GM21526 (cell line): ENCODE results near the gene CDCA5.

Experiments used
- ATAC-seq: cut with Tn5 transposase; IDR thresholded peaks from one replicate; pipeline ENCODE4 v1.9.1; 2021; ENCODE audit warnings: moderate library complexity; ENCODE audit not compliant: unreplicated experiment, low FRiP score

CDCA5 gene

GRCh38 chr11:65108469-65109123, 24.8 kb upstream of the CDCA5 start:
- ATAC-seq = no peak

DNA sequence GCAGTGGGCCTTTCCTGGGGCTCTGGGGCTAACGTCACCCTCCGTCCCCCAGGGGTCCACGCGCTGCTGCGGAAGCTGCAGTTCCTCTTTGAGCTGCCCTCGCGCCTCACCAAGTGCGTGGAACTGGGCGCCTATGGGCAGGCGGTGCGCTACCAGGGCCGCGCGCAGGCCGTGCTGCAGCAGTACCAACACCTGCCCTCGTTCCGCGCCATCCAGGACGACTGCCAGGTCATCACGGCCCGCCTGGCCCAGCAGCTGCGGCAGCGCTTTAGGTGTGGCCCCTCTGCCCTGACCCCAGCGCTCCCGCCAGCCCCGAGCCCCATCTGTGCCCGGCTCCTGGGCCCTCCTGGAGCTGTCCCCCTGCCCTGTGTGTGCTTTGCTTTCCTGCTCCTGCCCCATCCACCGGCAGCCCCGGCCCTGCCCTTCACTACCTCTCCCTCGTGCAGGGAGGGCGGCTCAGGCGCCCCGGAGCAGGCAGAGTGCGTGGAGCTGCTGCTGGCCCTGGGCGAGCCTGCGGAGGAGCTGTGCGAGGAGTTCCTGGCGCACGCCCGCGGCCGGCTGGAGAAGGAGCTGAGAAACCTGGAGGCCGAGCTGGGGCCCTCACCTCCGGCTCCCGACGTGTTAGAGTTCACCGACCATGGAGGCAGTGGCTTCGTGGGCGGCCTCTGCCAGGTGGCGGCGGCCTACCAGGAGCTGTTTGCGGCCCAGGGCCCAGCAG, 24.1 kb upstream of the CDCA5 start:
- ATAC-seq = no peak

GRCh38 chr11:65107078-65107477, 23.2 kb upstream of the CDCA5 start:
- ATAC-seq = no peak

DNA sequence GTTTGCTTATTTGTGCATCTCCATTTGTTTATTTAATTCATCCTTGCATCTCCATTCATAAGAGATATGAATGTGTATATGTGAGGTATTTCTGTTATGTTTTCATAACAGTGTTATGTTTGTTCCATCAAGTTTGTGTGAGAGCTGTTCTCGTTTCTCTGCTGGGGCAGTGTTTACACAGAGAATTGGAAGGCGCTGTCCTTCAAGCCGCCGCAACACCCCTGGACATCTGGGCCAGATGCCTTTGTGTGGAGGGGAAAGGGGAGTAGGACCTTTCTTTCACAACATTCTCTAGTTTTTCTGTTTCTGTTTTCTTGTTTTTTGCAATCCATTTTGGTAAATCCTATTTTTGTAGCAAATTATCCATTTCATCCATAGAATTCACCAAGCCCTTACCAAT, 20.8 kb upstream of the CDCA5 start:
- no peak for ATAC-seq

DNA sequence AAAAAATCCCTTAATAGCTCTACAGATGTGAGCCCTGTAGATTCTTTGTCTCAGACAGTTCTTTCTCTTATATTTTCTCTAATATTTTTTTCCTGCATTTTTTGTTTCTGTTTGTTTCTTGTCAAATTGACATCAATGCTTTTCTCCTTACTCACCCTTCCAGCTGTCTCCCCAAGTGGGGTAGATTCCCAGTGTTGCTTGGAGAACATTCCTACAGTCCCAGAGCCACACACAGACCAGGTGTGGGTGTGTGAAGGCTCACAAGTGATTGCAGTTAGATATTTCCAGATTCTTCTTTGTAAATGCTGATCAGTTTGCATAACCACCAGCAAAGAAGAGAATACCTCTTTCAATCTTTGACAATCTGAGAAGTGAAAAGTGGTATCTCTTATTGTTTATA, 19.6 kb upstream of the CDCA5 start:
- ATAC-seq = no peak

GRCh38 chr11:65102142-65103095, 18.6 kb upstream of the CDCA5 start:
- no peak for ATAC-seq

DNA sequence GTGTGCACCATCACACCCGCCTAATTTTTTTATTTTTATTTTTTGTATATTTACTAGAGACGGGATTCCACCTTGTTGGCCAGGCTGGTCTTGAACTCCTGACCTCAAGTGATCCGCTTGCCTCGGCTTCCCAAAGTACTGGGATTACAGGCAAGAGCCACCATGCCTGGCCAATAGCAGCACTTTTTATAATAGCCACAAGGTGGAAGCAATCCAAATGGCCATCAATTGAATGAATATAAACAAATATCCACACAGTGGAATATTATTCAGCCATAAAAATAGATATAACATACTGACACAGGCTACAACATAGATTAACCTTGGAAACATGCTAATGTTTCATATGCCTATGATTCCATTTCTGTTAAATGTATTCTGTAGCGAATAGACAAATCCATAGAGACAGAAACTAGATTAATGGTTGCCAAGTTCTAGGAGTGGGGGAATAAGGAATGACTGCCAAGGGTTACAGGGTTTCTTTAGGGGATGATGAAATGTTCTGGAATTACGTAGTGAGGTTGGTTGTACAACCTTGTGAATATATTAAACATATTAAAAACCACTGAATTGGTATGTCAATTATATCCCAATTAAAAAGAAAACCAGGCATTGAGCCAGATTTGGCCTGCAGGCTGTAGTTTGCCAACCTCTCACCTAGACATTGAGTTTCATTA, 17.0 kb upstream of the CDCA5 start:
- ATAC-seq = no peak

DNA sequence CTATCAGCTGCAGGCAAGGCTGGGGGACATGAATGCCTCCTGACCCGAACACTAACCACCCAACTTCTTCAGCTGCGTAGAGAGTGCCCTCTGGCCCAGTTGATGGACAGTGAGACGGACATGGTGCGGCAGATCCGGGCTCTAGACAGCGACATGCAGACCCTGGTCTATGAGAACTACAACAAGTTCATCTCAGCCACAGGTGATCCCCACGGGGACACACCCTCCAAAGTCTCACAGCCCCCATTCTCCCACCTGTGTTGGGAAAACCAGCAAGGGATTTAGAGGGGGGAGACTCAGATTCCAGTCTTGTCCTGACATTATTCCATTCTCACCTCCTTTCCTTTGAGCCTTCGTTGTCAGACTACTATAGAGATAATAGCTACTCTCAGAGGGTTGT, 13.1 kb upstream of the CDCA5 start:
- no peak for ATAC-seq

DNA sequence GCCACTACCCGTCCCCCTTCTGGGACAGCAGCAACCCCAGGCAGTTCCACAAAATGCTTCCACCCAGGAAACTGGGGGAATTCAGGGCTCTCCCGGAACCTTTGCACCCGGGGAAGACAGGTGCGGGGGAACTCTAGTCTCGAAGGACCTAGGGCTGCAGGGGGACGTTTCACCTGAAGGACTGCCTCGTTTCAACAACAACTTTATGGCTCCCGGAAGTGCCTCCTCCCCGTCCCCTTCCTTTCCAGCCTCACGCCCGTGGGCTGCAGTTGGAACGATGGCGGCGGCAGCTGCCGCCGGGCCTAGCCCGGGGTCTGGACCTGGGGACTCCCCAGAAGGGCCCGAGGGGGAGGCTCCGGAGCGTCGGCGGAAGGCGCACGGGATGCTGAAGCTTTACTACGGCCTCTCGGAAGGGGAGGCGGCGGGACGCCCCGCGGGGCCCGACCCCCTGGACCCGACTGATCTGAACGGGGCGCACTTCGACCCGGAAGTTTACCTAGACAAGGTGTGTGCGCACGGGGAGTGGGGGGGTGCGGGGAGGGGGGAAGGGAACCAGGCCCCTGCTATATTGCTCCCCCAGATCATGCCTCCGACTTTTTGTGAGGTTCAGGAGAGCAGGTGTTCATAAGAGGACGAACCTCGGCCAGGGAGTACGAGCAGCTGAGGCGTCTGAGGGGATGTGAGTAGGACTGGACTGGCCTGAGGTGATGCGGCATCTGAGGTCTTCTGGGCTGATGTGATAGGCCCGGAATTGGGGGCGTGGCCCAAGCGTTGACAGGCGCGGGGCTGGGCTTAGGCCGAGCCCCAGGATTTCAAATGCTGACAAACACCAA, 12.3 kb upstream of the CDCA5 start, which contains the start of gene VPS51:
TSS of gene VPS51 (plus strand) at position 241 of the 833 bp plus-strand sequence. CDS start at position 278, 37 bp downstream.
- ATAC-seq = peak; percentile 66

DNA sequence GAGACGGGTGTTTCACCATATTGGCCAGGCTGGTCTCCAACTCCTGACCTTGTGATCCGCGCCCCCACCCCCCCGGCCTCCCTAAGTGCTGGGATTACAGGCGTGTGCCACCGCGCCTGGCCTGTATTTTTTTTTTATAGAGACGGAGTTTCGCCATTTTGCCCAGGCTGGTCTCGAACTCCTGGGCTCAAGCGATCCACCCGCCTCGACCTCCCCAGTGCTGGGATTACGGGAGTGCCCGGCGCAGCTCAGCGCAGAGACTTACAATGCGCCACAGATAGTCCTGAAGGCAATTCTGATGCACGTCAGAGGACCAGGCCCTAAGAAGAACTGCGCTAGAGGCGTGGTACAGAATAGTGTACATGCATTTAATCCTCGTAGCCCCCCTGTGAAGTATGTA, 11.6 kb upstream of the CDCA5 start:
- ATAC-seq = no peak

DNA sequence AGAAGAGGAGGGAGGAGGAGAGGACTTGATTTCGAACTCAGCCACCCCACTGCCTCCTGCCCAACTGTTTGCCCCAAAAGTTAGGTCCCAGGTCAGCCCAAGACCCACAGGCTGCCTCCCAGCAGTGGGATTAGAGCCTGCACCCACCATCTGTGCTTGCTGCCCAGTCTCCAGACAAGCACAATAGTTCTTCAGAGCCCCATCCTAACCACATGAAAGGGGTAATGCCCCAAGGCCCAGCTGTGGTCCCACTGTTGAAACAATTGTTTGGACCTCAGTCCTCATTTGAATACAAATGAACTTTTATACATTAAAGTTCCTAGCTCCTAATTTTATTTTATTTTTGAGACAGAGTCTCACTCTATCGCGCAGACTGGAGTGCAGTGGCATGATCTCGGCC, 6.8 kb upstream of the CDCA5 start:
- no peak for ATAC-seq

- ATAC-seq = no peak
Observed at GRCh38 chr11:65089621-65090020, 5.8 kb upstream of the CDCA5 start.

- ATAC-seq = no peak
Observed at GRCh38 chr11:65087827-65088226, 4.0 kb upstream of the CDCA5 start.

- no peak for ATAC-seq
Observed at GRCh38 chr11:65087216-65087615, 3.4 kb upstream of the CDCA5 start.

DNA sequence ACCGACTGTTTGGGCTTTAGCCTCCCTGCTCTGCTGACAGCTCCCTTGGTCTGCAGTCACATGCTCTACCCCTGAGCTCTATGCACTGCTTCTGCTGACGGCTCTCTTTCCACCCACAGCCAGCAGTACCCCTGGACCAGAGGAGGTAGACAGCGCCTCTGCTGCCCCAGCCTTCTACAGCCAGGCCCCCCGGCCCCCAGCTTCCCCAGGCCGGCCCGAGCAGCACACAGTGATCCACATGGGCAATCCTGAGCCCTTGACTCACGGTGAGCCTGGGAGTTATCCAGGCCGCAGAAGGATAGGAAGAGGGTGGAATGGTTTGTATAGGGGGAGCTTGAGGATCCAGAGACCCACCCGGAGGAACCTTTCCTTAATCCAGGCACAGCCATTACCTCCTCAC, 3.0 kb upstream of the CDCA5 start:
- ATAC-seq = no peak

GRCh38 chr11:65085446-65085845, 1.6 kb upstream of the CDCA5 start:
- no peak for ATAC-seq

GRCh38 chr11:65084598-65085375, 947 bp upstream of the CDCA5 start:
- ATAC-seq = peak; percentile 7

DNA sequence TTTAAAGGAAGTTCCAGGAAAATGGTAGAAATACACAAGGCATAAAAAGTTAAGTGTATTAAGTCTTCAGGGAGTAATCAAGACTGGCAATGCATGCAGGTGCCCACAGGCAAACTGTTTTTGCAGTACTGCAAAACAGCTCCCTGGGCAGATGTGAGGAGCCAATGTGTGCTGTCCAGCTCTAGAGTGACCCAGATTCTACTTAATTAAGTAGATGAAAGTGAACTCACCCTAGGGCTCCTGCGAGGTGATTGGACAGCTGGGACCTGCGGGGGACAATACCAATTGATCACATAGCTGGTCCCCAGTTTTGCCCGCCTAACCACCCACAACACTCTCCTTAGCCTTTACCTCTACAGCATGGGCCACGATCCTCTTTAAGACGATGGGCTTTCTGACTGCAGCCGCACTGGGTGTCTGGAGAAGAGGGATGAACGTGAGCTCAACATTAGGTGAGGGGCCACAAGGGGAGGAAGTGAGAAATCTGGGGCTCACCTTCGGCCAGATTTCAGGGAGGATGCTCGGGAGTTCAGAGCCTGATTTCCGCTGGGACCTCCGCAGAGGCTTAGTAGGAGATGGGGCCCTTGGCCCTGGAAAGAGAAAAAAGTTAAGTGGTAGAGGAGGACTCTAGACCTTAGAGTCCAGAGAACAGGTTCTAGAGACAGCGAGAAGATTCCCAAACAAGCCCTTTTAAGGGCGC, 556 bp downstream of the CDCA5 start:
- peak; percentile 16 for ATAC-seq
